Muscle layer of colon (tissue), 2 donors: ENCODE results near the gene TECPR1.

Experiments
- H3K27ac ChIP-seq: one replicate; pipeline ENCODE4 v1.7.0; 2013; ENCODE audit warnings: low read depth, mild to moderate bottlenecking, low read length, moderate library complexity
- H3K27me3 ChIP-seq, 2 donors: one replicate each; pipeline ENCODE4 v1.7.0; 2013; ENCODE audit warnings: low read length in 2 of 2, mild to moderate bottlenecking in 2 of 2; ENCODE audit not compliant: insufficient read depth in 2 of 2, control insufficient read depth in 1 of 2
- H3K36me3 ChIP-seq: one replicate; pipeline ENCODE4 v1.7.0; 2013; ENCODE audit warnings: mild to moderate bottlenecking, low read length; ENCODE audit not compliant: insufficient read depth
- H3K4me1 ChIP-seq: one replicate; pipeline ENCODE4 v1.7.0; 2013; ENCODE audit warnings: mild to moderate bottlenecking, low read length; ENCODE audit not compliant: insufficient read depth
- H3K4me3 ChIP-seq, 2 donors: one replicate each; pipeline ENCODE4 v1.7.0; 2013; ENCODE audit warnings: low read length in 2 of 2, low read depth in 1 of 2, mild to moderate bottlenecking in 1 of 2, moderate library complexity in 1 of 2
- H3K9ac ChIP-seq: one replicate; pipeline ENCODE4 v1.7.0; 2013; ENCODE audit warnings: low read length
- H3K9me3 ChIP-seq: one replicate; pipeline ENCODE4 v1.7.0; 2013; ENCODE audit warnings: mild to moderate bottlenecking, low read length
- donor health status: abdominal sarcoma.
- donor health status: Adenocarcinoma of cecum.

The TECPR1 gene

DNA sequence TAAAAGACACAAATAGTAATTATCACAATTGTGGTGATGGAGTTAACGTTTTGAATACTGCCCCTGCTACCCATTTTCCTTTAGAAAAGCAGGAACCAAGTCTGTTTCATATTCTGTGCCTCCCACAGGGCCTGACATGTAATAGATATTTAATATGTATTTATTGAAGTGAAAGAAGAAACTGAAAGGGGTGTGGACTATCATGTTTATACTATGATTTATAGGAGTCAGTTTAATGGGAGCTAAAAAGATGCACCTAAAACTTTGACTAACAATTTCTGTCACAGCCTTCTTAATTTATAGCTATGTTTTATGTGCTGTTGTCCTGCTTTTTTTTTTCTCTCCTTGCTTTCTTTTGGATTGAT, 64.9 kb downstream of the TECPR1 start:
- Histone ChIP-seq H3K9ac (no peak overlapping the region), H3K36me3 (no peaks in the 10 kb centered on the region), H3K4me3 (no peak overlapping the region), H3K4me1 (peaks cover 12% of the 10 kb centered on the region), H3K27ac (no peak overlapping the region), H3K9me3 (no peaks in the 10 kb centered on the region), H3K27me3 (no peaks in the 10 kb centered on the region)

GRCh38 chr7:98186452-98187137, 65.4 kb downstream of the TECPR1 start:
- Histone ChIP-seq H3K27ac (no peak overlapping the region), H3K4me1 (peaks cover 12% of the 10 kb centered on the region), H3K4me3 (no peak overlapping the region), H3K36me3 (no peaks in the 10 kb centered on the region), H3K27me3 (no peaks in the 10 kb centered on the region), H3K9ac (no peak overlapping the region), H3K9me3 (no peaks in the 10 kb centered on the region)

- H3K27me3 ChIP-seq, result no peaks in the 10 kb centered on the region
- peaks cover 12% of the 10 kb centered on the region for H3K4me1 ChIP-seq
- H3K27ac ChIP-seq, result no peak overlapping the region
- H3K9ac ChIP-seq, result no peak overlapping the region
- no peaks in the 10 kb centered on the region for H3K9me3 ChIP-seq
- H3K4me3 ChIP-seq, result no peak overlapping the region
- H3K36me3 ChIP-seq, result no peaks in the 10 kb centered on the region
These were observed 66.9 kb downstream of the TECPR1 start for GRCh38 chr7:98185101-98185500.

GRCh38 chr7:98180751-98181150, 71.3 kb downstream of the TECPR1 start:
- Histone ChIP-seq H3K27me3 (no peaks in the 10 kb centered on the region), H3K36me3 (peaks cover 9% of the 10 kb centered on the region), H3K4me3 (no peak overlapping the region), H3K27ac (no peak overlapping the region), H3K9me3 (no peaks in the 10 kb centered on the region), H3K4me1 (no peaks in the 10 kb centered on the region), H3K9ac (no peak overlapping the region)

DNA sequence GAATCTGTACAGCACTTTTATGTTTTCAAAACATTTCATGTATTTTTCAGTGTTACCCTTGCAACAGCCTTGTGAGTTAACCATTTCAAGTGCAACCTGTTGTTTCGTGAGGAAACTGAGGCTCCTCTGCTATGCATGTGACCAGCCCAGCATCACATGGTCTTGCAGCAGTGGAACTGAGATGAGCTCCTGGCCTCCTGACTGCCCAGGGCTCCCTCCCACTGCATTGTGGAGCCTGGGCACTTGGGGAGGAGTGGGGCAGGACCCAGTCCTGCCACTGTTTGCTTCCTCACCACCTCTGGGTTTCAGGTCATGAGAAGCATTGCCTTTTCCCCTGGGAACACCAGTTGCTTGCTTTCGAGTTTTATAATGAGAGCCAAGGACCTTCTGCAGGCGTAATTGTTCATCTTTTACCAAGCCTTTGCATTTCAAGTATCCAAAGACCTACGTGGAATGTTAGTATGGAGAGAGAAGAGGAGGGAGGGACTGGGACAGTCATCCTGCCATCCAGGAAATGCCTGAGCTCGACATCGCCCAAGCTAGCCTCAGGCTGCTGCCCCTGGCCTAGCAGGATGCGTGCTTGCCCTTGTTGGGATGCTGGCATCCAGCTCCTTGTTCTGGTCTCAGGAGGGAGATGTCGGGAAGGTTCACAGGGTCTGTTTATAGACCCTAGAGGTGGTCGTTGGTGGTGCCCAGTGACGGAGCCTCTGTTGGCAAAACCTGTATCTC, 73.1 kb downstream of the TECPR1 start:
- Histone ChIP-seq H3K4me1 (no peaks in the 10 kb centered on the region), H3K27ac (no peak overlapping the region), H3K9me3 (no peaks in the 10 kb centered on the region), H3K9ac (no peak overlapping the region), H3K27me3 (no peaks in the 10 kb centered on the region), H3K4me3 (no peak overlapping the region), H3K36me3 (peaks cover 18% of the 10 kb centered on the region)

DNA sequence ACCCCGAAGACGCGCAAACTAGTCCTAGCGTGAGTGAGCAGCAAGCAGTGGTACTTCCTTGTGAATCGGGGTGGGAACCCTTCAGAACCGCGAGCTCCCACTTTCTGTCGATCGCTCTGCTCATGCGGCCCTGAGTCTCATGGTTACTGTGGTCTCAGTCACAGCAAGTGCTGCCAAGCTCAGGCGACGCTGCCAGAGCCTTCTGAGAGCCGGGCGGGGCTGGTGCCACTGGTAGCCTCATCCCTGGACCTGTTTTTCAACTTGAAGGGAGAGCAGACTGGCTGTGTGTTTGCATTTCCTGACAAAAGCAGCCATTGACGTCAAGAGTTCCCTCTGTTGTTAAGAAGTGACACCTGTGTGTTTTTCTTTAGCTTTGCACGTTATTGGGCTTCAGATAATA, 73.7 kb downstream of the TECPR1 start:
- H3K36me3 ChIP-seq, result peaks cover 18% of the 10 kb centered on the region
- no peaks in the 10 kb centered on the region for H3K4me1 ChIP-seq
- no peaks in the 10 kb centered on the region for H3K27me3 ChIP-seq
- H3K9me3 ChIP-seq, result no peaks in the 10 kb centered on the region
- no peak overlapping the region for H3K4me3 ChIP-seq
- no peak overlapping the region for H3K9ac ChIP-seq
- H3K27ac ChIP-seq, result no peak overlapping the region

DNA sequence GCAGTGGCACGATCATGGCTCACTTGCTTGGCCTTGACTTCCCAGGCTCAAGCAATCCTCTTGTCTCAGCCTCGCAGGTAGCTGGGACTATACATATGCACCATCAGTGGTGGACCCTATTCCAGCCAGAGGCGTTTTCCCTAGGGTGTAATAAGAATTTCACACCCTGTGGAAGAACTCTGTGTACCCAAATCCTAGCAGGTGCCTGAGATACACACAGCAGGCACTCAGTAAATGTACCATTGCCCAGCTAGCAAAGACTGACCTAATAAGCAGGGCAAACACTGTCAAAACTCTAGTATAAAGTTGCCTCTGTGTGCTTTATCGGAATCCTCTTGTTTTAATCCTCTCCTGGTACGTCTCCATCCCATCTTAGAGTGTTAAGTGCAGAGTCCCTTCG, 74.5 kb downstream of the TECPR1 start:
- H3K36me3 ChIP-seq, result peaks cover 18% of the 10 kb centered on the region
- H3K9me3 ChIP-seq, result no peaks in the 10 kb centered on the region
- H3K27ac ChIP-seq, result no peak overlapping the region
- H3K27me3 ChIP-seq, result no peaks in the 10 kb centered on the region
- no peak overlapping the region for H3K9ac ChIP-seq
- H3K4me3 ChIP-seq, result no peak overlapping the region
- no peaks in the 10 kb centered on the region for H3K4me1 ChIP-seq

DNA sequence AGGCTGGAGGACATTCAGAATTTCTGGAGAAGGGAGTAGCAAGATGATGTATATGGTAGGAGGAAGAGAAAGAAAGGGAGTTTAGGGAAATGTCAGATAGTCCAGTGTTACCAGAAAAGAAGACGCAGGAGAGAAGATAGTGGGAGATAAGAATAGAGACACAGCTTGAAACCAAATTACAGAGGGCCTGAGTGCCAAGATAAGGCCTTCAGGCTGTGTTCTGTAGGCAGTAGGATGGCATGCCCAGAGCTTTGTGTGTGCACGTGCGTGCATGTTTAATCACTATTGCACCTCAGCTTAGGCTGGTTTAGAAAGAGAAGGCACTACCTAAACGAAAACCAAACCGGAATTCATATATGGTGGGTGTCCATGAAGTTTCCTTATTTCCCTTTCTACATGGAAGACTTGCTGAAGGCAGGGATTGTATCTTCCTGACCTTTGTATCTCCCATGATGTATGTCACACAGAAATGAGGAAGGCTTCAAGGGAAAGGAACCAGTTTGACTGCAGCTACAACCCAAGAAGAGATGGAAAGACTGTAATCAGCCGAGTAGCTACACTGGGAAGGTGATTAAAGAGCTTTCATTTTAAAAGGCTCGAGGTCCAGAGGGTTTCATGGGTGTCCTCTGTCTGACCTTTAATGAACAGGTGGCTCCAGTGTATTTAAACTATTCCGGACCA, 76.6 kb downstream of the TECPR1 start:
- H3K4me1 ChIP-seq, result no peaks in the 10 kb centered on the region
- H3K9ac ChIP-seq, result no peak overlapping the region
- H3K27me3 ChIP-seq, result no peaks in the 10 kb centered on the region
- no peaks in the 10 kb centered on the region for H3K9me3 ChIP-seq
- peaks cover 27% of the 10 kb centered on the region for H3K36me3 ChIP-seq
- no peak overlapping the region for H3K4me3 ChIP-seq
- H3K27ac ChIP-seq, result no peak overlapping the region

- Histone ChIP-seq H3K27ac (no peak overlapping the region), H3K4me1 (no peaks in the 10 kb centered on the region), H3K9ac (no peak overlapping the region)
These were observed 77.4 kb downstream of the TECPR1 start for GRCh38 chr7:98174334-98175259.

DNA sequence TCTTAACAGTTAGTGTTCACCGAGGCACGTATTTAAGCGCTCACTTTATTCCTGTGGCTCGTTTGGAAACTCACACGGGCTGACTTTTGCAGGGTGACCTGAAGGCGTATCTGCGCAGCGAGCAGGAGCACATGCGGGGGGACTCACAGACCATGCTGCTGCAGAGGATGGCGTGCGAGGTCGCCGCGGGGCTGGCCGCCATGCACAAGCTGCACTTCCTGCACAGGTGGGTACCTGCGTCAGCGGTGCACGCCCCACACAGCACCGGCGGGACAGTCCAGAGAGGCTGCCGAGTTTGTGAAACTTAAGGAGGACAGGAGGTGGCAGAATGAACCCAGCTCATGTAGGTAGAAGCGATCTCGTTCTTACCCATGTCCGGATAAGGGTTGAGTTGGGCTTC, 80.6 kb downstream of the TECPR1 start:
- no peaks in the 10 kb centered on the region for H3K27me3 ChIP-seq
- H3K9ac ChIP-seq, result no peak overlapping the region
- peaks cover 21% of the 10 kb centered on the region for H3K36me3 ChIP-seq
- no peaks in the 10 kb centered on the region for H3K9me3 ChIP-seq
- H3K27ac ChIP-seq, result no peak overlapping the region
- no peaks in the 10 kb centered on the region for H3K4me1 ChIP-seq
- H3K4me3 ChIP-seq, result no peak overlapping the region

More at GRCh38 chr7:98174334-98175259, 77.4 kb downstream of the TECPR1 start:
- no peaks in the 10 kb centered on the region for H3K27me3 ChIP-seq
- H3K4me3 ChIP-seq, result no peak overlapping the region
- H3K9me3 ChIP-seq, result no peaks in the 10 kb centered on the region
- peaks cover 27% of the 10 kb centered on the region for H3K36me3 ChIP-seq

DNA sequence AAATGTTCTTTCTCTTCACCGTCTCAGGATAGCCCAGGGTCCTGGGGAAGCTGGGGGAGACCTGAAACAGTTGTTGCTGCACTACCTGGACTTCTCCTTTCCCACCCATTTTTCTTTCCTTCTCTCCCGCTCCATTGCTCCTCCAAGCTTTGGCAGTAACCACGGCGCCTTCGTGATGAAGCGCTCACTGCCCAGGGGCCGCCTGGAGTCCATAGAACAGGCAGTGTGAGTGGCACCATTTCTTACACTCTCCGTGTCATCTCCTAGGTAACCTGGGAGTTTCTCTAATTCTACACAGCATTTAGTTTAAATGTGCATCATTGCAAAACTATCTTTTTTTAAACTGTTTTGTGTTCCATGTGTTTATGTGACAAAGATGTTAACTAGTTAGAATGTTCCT, 81.1 kb downstream of the TECPR1 start:
- Histone ChIP-seq H3K4me1 (no peaks in the 10 kb centered on the region), H3K36me3 (peaks cover 20% of the 10 kb centered on the region), H3K27ac (no peak overlapping the region), H3K4me3 (no peak overlapping the region), H3K9me3 (no peaks in the 10 kb centered on the region), H3K9ac (no peak overlapping the region), H3K27me3 (no peaks in the 10 kb centered on the region)
